ENCODE data around the gene CTSC. TPM values are rescaled to one million over a fixed set of nuclear protein-coding genes. Genes with fewer than 3 reads are reported as not detected.
A peak's percentile ranks its signal among the peaks of the same experiment; 100 is the strongest.

Gene CTSC
- total RNA-seq, 3 donors from 2014 or later (not counting 1 experiment from before 2014, with no cell fraction given) = 182 to 275 (median 227) TPM

- H3K27me3 Mint-ChIP-seq (ENCODE audit: low read depth in 2 of 2) = no peaks in the 10 kb centered on the region
- no peaks in the 10 kb centered on the region for H3K9me3 Mint-ChIP-seq
- 100% methylated on average over 2 of the region's 2 CpGs for WGBS (ENCODE audit: insufficient coverage)
- no peak for DNase-seq
- H3K27ac Mint-ChIP-seq = no peak overlapping the region
- no peak overlapping the region for H3K4me3 Mint-ChIP-seq
- Histone ChIP-seq H3K9me3 (ENCODE audit: control insufficient read depth, insufficient read depth, low read length) (no peaks in the 10 kb centered on the region), H3K36me3 (ENCODE audit: control insufficient read depth, insufficient read depth, low read length) (no peaks in the 10 kb centered on the region), H3K27ac (ENCODE audit: low read length) (no peak overlapping the region), H3K4me3 (ENCODE audit: low read length) (no peak overlapping the region), H3K27me3 (ENCODE audit: control insufficient read depth, insufficient read depth, low read length) (no peaks in the 10 kb centered on the region), H3K4me1 (ENCODE audit: control insufficient read depth, insufficient read depth, low read length) (no peaks in the 10 kb centered on the region)
- ATAC-seq = no peak
- no peaks in the 10 kb centered on the region for H3K36me3 Mint-ChIP-seq
- TF ChIP-seq CTCF (IDR thresholded peaks at IDR 0.05) = no peak
- intact Hi-C loops (cut with micrococcal nuclease) = no loop called here
- H3K4me1 Mint-ChIP-seq = peaks cover 14 to 21% of the 10 kb centered on the region in 2 donors
Measured at GRCh38 chr11:88377144-88377543, 39.6 kb upstream of the CTSC start.

GRCh38 chr11:88375927-88376470 lies 38.5 kb upstream of the CTSC start:
- Mint-ChIP-seq H3K9me3 (no peaks in the 10 kb centered on the region), H3K36me3 (no peaks in the 10 kb centered on the region), H3K27ac (no peak overlapping the region), H3K27me3 (ENCODE audit: low read depth in 2 of 2) (no peaks in the 10 kb centered on the region), H3K4me3 (no peak overlapping the region), H3K4me1 (peaks cover 14 to 24% of the 10 kb centered on the region in 2 donors)
- Histone ChIP-seq H3K36me3 (ENCODE audit: control insufficient read depth, insufficient read depth, low read length) (no peaks in the 10 kb centered on the region), H3K27me3 (ENCODE audit: control insufficient read depth, insufficient read depth, low read length) (no peaks in the 10 kb centered on the region), H3K9me3 (ENCODE audit: control insufficient read depth, insufficient read depth, low read length) (no peaks in the 10 kb centered on the region), H3K4me3 (ENCODE audit: low read length) (no peak overlapping the region), H3K27ac (ENCODE audit: low read length) (no peak overlapping the region), H3K4me1 (ENCODE audit: control insufficient read depth, insufficient read depth, low read length) (no peaks in the 10 kb centered on the region)
- DNase-seq = no peak
- TF ChIP-seq CTCF (IDR thresholded peaks at IDR 0.05) = no peak
- WGBS (ENCODE audit: insufficient coverage) = 47% methylated on average over 1 of the region's 2 CpGs
- intact Hi-C loops (cut with micrococcal nuclease) = no loop called here
- ATAC-seq = no peak

- intact Hi-C loops (cut with micrococcal nuclease) = no loop called here
- Mint-ChIP-seq H3K4me3 (no peak overlapping the region), H3K36me3 (no peaks in the 10 kb centered on the region), H3K27ac (no peak overlapping the region), H3K4me1 (peaks cover 13 to 29% of the 10 kb centered on the region in 2 donors), H3K9me3 (no peaks in the 10 kb centered on the region), H3K27me3 (ENCODE audit: low read depth in 2 of 2) (no peaks in the 10 kb centered on the region)
- 95% methylated on average over 2 of the region's 2 CpGs for WGBS (ENCODE audit: insufficient coverage)
- Histone ChIP-seq H3K4me1 (ENCODE audit: control insufficient read depth, insufficient read depth, low read length) (no peaks in the 10 kb centered on the region), H3K4me3 (ENCODE audit: low read length) (no peak overlapping the region), H3K27ac (ENCODE audit: low read length) (no peak overlapping the region), H3K27me3 (ENCODE audit: control insufficient read depth, insufficient read depth, low read length) (no peaks in the 10 kb centered on the region), H3K36me3 (ENCODE audit: control insufficient read depth, insufficient read depth, low read length) (no peaks in the 10 kb centered on the region), H3K9me3 (ENCODE audit: control insufficient read depth, insufficient read depth, low read length) (no peaks in the 10 kb centered on the region)
- DNase-seq (no peak), ATAC-seq (no peak)
- TF ChIP-seq CTCF (IDR thresholded peaks at IDR 0.05) = no peak
Measured at GRCh38 chr11:88370782-88371181, 33.2 kb upstream of the CTSC start.

- Histone ChIP-seq H3K4me3 (ENCODE audit: low read length) (no peak overlapping the region), H3K27me3 (ENCODE audit: control insufficient read depth, insufficient read depth, low read length) (no peaks in the 10 kb centered on the region), H3K4me1 (ENCODE audit: control insufficient read depth, insufficient read depth, low read length) (no peaks in the 10 kb centered on the region), H3K9me3 (ENCODE audit: control insufficient read depth, insufficient read depth, low read length) (no peaks in the 10 kb centered on the region), H3K27ac (ENCODE audit: low read length) (no peak overlapping the region), H3K36me3 (ENCODE audit: control insufficient read depth, insufficient read depth, low read length) (no peaks in the 10 kb centered on the region)
- intact Hi-C loops (cut with micrococcal nuclease) = no loop called here
- TF ChIP-seq CTCF (IDR thresholded peaks at IDR 0.05) = no peak
- Mint-ChIP-seq H3K27ac (no peak overlapping the region), H3K4me1 (peaks cover 32 to 36% of the 10 kb centered on the region in 2 donors), H3K9me3 (no peaks in the 10 kb centered on the region), H3K4me3 (no peak overlapping the region), H3K36me3 (no peaks in the 10 kb centered on the region), H3K27me3 (ENCODE audit: low read depth in 2 of 2) (no peaks in the 10 kb centered on the region)
- ATAC-seq = peak in 1 of 3 donors; percentile 42
- peak in 1 of 2 donors; percentile 59 for DNase-seq
- 57% methylated on average over 3 of the region's 3 CpGs for WGBS (ENCODE audit: insufficient coverage)
Measured at GRCh38 chr11:88367310-88367709, 29.8 kb upstream of the CTSC start.

Measured in natural killer cell (primary cell).